Neural cell (in vitro differentiated cells): Measurements from ENCODE around the gene FAM200A. TPM values are rescaled to one million over a fixed set of nuclear protein-coding genes. Genes with fewer than 3 reads are reported as not detected.
"Not testable (repeated sequence)": the region's sequence is repeated elsewhere in the genome, so short reads cannot be mapped to it uniquely, and the experiment has no call there.

Experiments used
- H2AFZ ChIP-seq: fragments of 200-600, 300-800 bp; sonication (generic), shearing (Covaris generic); 2 replicates; pipeline ENCODE4 v1.6.0; 2014; ENCODE audit warnings: low read depth, mild to moderate bottlenecking, antibody characterized with exemption, low read length, moderate library complexity
- H3F3A ChIP-seq: fragments of 200-600 bp; shearing (Covaris generic); 2 replicates; pipeline ENCODE4 v1.6.1; 2016; ENCODE audit warnings: mild to moderate bottlenecking, moderate library complexity, mixed read lengths, antibody characterized with exemption, low read length; ENCODE audit not compliant: insufficient read depth, poor library complexity, severe bottlenecking
- H3K27ac ChIP-seq: fragments of 200-600, 300-800 bp; sonication (generic), shearing (Covaris generic); 2 replicates; pipeline ENCODE4 v1.5.1; 2014; ENCODE audit warnings: mild to moderate bottlenecking, low read length, moderate library complexity
- H3K27me3 ChIP-seq: fragments of 300-800, 200-600 bp; sonication (generic), shearing (Covaris generic); 2 replicates; pipeline ENCODE4 v1.6.0; 2014; ENCODE audit warnings: mild to moderate bottlenecking, low read depth, low read length, moderate library complexity; ENCODE audit not compliant: insufficient read depth
- H3K36me3 ChIP-seq: fragments of 300-800, 200-600 bp; sonication (generic), shearing (Covaris generic); 2 replicates; pipeline ENCODE4 v1.5.1; 2014; ENCODE audit warnings: mild to moderate bottlenecking, antibody characterized with exemption, low read length, moderate library complexity; ENCODE audit not compliant: insufficient read depth
- H3K4me2 ChIP-seq: fragments of 300-800, 200-600 bp; sonication (generic), shearing (Covaris generic); 2 replicates; pipeline ENCODE4 v1.6.0; 2014; ENCODE audit warnings: mild to moderate bottlenecking, low read length
- H3K4me3 ChIP-seq: fragments of 300-800, 200-600 bp; sonication (generic), shearing (Covaris generic); 2 replicates; pipeline ENCODE4 v1.5.1; 2014; ENCODE audit warnings: mild to moderate bottlenecking, low read length, moderate library complexity
- H3K79me2 ChIP-seq: fragments of 200-600 bp; shearing (Covaris generic); replicated peaks from 2 replicates; pipeline ENCODE4 v1.6.0; 2014; ENCODE audit warnings: mild to moderate bottlenecking, low read length, moderate library complexity; ENCODE audit not compliant: insufficient read depth
- H3K9ac ChIP-seq: fragments of 300-800, 200-600 bp; sonication (generic), shearing (Covaris generic); 2 replicates; pipeline ENCODE4 v1.6.1; 2016; ENCODE audit warnings: mild to moderate bottlenecking, low read length, mixed read lengths
- H3K9me2 ChIP-seq: fragments of 200-600 bp; shearing (Covaris generic); 2 replicates; pipeline ENCODE4 v1.6.1; 2016; ENCODE audit warnings: mild to moderate bottlenecking, low read length, mixed read lengths; ENCODE audit not compliant: insufficient read depth
- H3K9me3 ChIP-seq: fragments of 200-600, 300-800 bp; sonication (generic), shearing (Covaris generic); 2 replicates; pipeline ENCODE4 v1.6.1; 2016; ENCODE audit warnings: mild to moderate bottlenecking, mixed run types, low read length, moderate library complexity, mixed read lengths
- H4K20me1 ChIP-seq: fragments of 200-600 bp; shearing (Covaris generic); 2 replicates; pipeline ENCODE4 v1.6.1; 2016; ENCODE audit warnings: mild to moderate bottlenecking, mixed run types; ENCODE audit not compliant: insufficient read depth
- EP300 ChIP-seq: fragments of 450-650 bp; conservative IDR thresholded peaks from 2 replicates; pipeline ENCODE4 v1.6.1; 2014; ENCODE audit warnings: antibody characterized with exemption, mild to moderate bottlenecking, moderate library complexity; ENCODE audit not compliant: poor library complexity, severe bottlenecking
- EZH2 ChIP-seq: fragments of 200-600, 300-800 bp; shearing (Covaris generic), sonication (generic); IDR thresholded peaks from 2 replicates; pipeline ENCODE4 v1.6.1; 2014; ENCODE audit warnings: antibody characterized with exemption, low read length, borderline replicate concordance, mild to moderate bottlenecking; ENCODE audit not compliant: insufficient read depth, poor library complexity, severe bottlenecking
- MXI1 ChIP-seq: fragments of 450-650 bp; conservative IDR thresholded peaks from 2 replicates; pipeline ENCODE4 v1.6.1; 2014; ENCODE audit warnings: antibody characterized with exemption, mild to moderate bottlenecking; ENCODE audit not compliant: poor library complexity, severe bottlenecking
- POLR2AphosphoS5 ChIP-seq: IDR thresholded peaks from 2 replicates; pipeline ENCODE4 v1.6.1; 2012
- RAD21 ChIP-seq: fragments of 450-650 bp; conservative IDR thresholded peaks from 2 replicates; pipeline ENCODE4 v1.6.1; 2014; ENCODE audit warnings: antibody characterized with exemption, mild to moderate bottlenecking, moderate library complexity
- SMC3 ChIP-seq: fragments of 450-650 bp; conservative IDR thresholded peaks from 2 replicates; pipeline ENCODE4 v1.6.1; 2014; ENCODE audit warnings: antibody characterized with exemption, mild to moderate bottlenecking, moderate library complexity; ENCODE audit not compliant: poor library complexity
- TAF1 ChIP-seq: IDR thresholded peaks from 2 replicates; pipeline ENCODE4 v1.6.1; 2012; ENCODE audit warnings: low read depth
- polyA plus RNA-seq: library from polyadenylated mRNA; depleted of rRNA; stranded (reverse); fragments of >200 nt; gene quantifications from 2 replicates; pipeline ENCODE4 v1.2.3, GENCODE V29; 2014
- TF ChIP-seq, protein P1 (sequence below): fragments of 450-650 bp; IDR thresholded peaks from 2 replicates; pipeline ENCODE4 v1.5.1; 2014; ENCODE audit warnings: antibody characterized with exemption, mild to moderate bottlenecking, moderate library complexity; ENCODE audit not compliant: poor library complexity, severe bottlenecking
- TF ChIP-seq, protein P2 (sequence below): IDR thresholded peaks from 2 replicates; pipeline ENCODE4 v1.6.1; 2012; ENCODE audit warnings: borderline replicate concordance

FAM200A gene
- polyA plus RNA-seq, 1 donor from 2014 or later, result 24.0 TPM

GRCh38 chr7:99553039-99553438 is 1.1 kb upstream of the FAM200A start:
- Histone ChIP-seq H3K9ac (no peak overlapping the region), H3K9me3 (no peaks in the 10 kb centered on the region), H3K4me3 (no peak overlapping the region), H3F3A (no peaks in the 10 kb centered on the region), H3K27me3 (no peaks in the 10 kb centered on the region), H3K36me3 (peaks cover 9% of the 10 kb centered on the region), H3K27ac (no peak overlapping the region), H3K79me2 (peaks cover 43% of the 10 kb centered on the region), H3K9me2 (no peaks in the 10 kb centered on the region), H3K4me2 (no peak overlapping the region), H2AFZ (no peak overlapping the region), H4K20me1 (no peaks in the 10 kb centered on the region)
- TF ChIP-seq POLR2AphosphoS5 (no peak), MXI1 (no peak), EZH2 (no peak), RAD21 (no peak)

DNA sequence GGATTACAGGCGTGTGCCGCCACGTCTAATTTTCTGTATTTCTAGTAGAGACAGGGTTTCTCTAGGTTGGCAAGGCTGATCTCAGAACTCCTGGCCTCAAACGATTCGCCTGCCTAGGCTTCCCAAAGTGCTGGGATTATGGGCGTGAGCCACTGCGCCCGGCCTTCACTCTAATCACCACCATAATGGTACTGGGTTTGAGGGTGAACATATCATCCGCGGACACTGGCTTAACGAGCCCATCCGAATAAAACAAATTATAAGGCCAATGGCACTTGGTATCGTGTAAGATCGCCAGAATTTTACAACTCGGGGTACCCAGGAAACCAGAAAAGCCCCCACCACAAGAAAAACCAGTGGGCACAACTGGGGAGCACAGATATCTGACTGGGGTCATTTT is 580 bp downstream of the FAM200A start:
- no peak for TF ChIP-seq EP300
- no peak for TF ChIP-seq TAF1
- no peak for TF ChIP-seq SMC3
- TF ChIP-seq, protein P1, sequence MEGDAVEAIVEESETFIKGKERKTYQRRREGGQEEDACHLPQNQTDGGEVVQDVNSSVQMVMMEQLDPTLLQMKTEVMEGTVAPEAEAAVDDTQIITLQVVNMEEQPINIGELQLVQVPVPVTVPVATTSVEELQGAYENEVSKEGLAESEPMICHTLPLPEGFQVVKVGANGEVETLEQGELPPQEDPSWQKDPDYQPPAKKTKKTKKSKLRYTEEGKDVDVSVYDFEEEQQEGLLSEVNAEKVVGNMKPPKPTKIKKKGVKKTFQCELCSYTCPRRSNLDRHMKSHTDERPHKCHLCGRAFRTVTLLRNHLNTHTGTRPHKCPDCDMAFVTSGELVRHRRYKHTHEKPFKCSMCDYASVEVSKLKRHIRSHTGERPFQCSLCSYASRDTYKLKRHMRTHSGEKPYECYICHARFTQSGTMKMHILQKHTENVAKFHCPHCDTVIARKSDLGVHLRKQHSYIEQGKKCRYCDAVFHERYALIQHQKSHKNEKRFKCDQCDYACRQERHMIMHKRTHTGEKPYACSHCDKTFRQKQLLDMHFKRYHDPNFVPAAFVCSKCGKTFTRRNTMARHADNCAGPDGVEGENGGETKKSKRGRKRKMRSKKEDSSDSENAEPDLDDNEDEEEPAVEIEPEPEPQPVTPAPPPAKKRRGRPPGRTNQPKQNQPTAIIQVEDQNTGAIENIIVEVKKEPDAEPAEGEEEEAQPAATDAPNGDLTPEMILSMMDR, result no peak
- TF ChIP-seq MXI1, result no peak
- TF ChIP-seq, protein P2, sequence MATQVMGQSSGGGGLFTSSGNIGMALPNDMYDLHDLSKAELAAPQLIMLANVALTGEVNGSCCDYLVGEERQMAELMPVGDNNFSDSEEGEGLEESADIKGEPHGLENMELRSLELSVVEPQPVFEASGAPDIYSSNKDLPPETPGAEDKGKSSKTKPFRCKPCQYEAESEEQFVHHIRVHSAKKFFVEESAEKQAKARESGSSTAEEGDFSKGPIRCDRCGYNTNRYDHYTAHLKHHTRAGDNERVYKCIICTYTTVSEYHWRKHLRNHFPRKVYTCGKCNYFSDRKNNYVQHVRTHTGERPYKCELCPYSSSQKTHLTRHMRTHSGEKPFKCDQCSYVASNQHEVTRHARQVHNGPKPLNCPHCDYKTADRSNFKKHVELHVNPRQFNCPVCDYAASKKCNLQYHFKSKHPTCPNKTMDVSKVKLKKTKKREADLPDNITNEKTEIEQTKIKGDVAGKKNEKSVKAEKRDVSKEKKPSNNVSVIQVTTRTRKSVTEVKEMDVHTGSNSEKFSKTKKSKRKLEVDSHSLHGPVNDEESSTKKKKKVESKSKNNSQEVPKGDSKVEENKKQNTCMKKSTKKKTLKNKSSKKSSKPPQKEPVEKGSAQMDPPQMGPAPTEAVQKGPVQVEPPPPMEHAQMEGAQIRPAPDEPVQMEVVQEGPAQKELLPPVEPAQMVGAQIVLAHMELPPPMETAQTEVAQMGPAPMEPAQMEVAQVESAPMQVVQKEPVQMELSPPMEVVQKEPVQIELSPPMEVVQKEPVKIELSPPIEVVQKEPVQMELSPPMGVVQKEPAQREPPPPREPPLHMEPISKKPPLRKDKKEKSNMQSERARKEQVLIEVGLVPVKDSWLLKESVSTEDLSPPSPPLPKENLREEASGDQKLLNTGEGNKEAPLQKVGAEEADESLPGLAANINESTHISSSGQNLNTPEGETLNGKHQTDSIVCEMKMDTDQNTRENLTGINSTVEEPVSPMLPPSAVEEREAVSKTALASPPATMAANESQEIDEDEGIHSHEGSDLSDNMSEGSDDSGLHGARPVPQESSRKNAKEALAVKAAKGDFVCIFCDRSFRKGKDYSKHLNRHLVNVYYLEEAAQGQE, result no peak
- TF ChIP-seq POLR2AphosphoS5, result no peak
- TF ChIP-seq EZH2, result no peak
- TF ChIP-seq RAD21, result no peak
- H4K20me1 ChIP-seq, result no peaks in the 10 kb centered on the region
- H3K4me3 ChIP-seq, result peak overlapping the region; percentile 85
- peaks cover 13% of the 10 kb centered on the region for H3K36me3 ChIP-seq
- H3K4me2 ChIP-seq, result peak overlapping the region; percentile 42
- H3F3A ChIP-seq, result no peaks in the 10 kb centered on the region
- no peaks in the 10 kb centered on the region for H3K9me2 ChIP-seq
- H2AFZ ChIP-seq, result peak overlapping the region; percentile 86
- peaks cover 26% of the 10 kb centered on the region for H3K79me2 ChIP-seq
- H3K9ac ChIP-seq, result peak overlapping the region; percentile 95
- H3K9me3 ChIP-seq, result no peaks in the 10 kb centered on the region
- H3K27ac ChIP-seq, result peak overlapping the region; percentile 87
- no peaks in the 10 kb centered on the region for H3K27me3 ChIP-seq

- not testable (repeated sequence) for H3K36me3 ChIP-seq, H3K4me2 ChIP-seq, H3K9me2 ChIP-seq, H3K27ac ChIP-seq, H2AFZ ChIP-seq, H3K4me3 ChIP-seq, H3K27me3 ChIP-seq, H4K20me1 ChIP-seq, H3F3A ChIP-seq, H3K9ac ChIP-seq, H3K9me3 ChIP-seq
- H3K79me2 ChIP-seq, result peaks cover 20% of the 10 kb centered on the region
Measured at GRCh38 chr7:99549545-99549944, 2.4 kb downstream of the FAM200A start.

DNA sequence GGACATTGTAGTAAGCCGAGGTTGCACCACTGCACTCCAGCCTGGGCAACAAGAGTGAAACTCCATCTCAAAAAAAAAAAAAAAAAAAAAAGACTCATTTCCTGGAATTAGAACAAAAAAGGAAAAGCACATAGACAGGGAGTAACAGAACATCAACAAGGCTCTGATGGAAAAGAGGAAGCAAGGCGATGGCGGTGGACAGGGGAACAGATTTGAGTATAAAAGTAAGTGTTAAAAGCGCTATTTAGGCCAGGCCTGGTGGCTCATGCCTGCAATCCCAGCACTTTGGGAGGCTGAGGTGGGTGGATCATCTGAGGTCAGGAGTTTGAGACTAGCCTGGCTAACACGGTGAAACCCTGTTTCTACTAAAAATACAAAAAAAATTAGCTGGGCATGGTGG is 6.6 kb downstream of the FAM200A start:
- H3K4me2 ChIP-seq, H3K4me3 ChIP-seq, H3K79me2 ChIP-seq, H3K36me3 ChIP-seq, H4K20me1 ChIP-seq, H3K9me2 ChIP-seq, H3K27me3 ChIP-seq, H3K27ac ChIP-seq, H2AFZ ChIP-seq, H3K9me3 ChIP-seq, H3F3A ChIP-seq, H3K9ac ChIP-seq: not testable (repeated sequence)
